ENCODE data around the gene PARD3.
"Not testable (repeated sequence)": the region's sequence is repeated elsewhere in the genome, so short reads cannot be mapped to it uniquely, and the experiment has no call there.

GRCh38 chr10:34391168-34391567 lies 423.9 kb downstream of the PARD3 start:
- not testable (repeated sequence) for TF ChIP-seq EZH2 (IDR thresholded peaks at IDR 0.05; ENCODE audit: borderline replicate concordance, control insufficient read depth, low read depth, low read length); POLR2A (IDR thresholded peaks at IDR 0.05; ENCODE audit: low read depth, low read length); MAX (IDR thresholded peaks at IDR 0.05; ENCODE audit: low read depth, low read length); YY1 (IDR thresholded peaks at IDR 0.05; ENCODE audit: low read depth, low read length); HDAC2 (IDR thresholded peaks at IDR 0.05); ESRRA (IDR thresholded peaks at IDR 0.05; ENCODE audit: low read length)
- peak in 1 of 3 experiments; percentile 6; a peak in 1 of 6 replicates for TF ChIP-seq CTCF (IDR thresholded peaks at IDR 0.05 in 2 of 3, conservative IDR thresholded peaks at IDR 0.05 in 1 of 3; ENCODE audit: control insufficient read depth in 2 of 3, extremely low read depth in 1 of 3, insufficient read depth in 1 of 3, low read depth in 3 of 3, low read length in 3 of 3)

Measured in GM12878 (cell line).